Activated T-cell treated with anti-CD3 and anti-CD28 coated beads, Interleukin-2, amount 50 U/mL, for 24 hours (primary cell): ENCODE measurements around the gene C11orf42.
"Not testable (repeated sequence)": the region's sequence is repeated elsewhere in the genome, so short reads cannot be mapped to it uniquely, and the experiment has no call there.

Source experiments
- DNase-seq: peaks from one replicate; pipeline ENCODE4 v3.0.0-alpha.2; 2020
- H3K27ac Mint-ChIP-seq: 2 replicates; pipeline ENCODE4 v1.8.0; 2020; ENCODE audit warnings: mild to moderate bottlenecking, mixed read lengths
- H3K27me3 Mint-ChIP-seq: 2 replicates; pipeline ENCODE4 v1.8.0; 2020; ENCODE audit warnings: mixed read lengths
- H3K36me3 Mint-ChIP-seq: 2 replicates; pipeline ENCODE4 v1.8.0; 2020; ENCODE audit warnings: low read depth, mixed read lengths
- H3K4me1 Mint-ChIP-seq: 2 replicates; pipeline ENCODE4 v1.8.0; 2020; ENCODE audit warnings: low read depth, mixed read lengths
- H3K4me3 Mint-ChIP-seq: 2 replicates; pipeline ENCODE4 v1.8.0; 2020; ENCODE audit warnings: mild to moderate bottlenecking, moderate library complexity, mixed read lengths
- H3K9me3 Mint-ChIP-seq: 2 replicates; pipeline ENCODE4 v1.8.0; 2020; ENCODE audit warnings: mixed read lengths

Gene C11orf42

DNA sequence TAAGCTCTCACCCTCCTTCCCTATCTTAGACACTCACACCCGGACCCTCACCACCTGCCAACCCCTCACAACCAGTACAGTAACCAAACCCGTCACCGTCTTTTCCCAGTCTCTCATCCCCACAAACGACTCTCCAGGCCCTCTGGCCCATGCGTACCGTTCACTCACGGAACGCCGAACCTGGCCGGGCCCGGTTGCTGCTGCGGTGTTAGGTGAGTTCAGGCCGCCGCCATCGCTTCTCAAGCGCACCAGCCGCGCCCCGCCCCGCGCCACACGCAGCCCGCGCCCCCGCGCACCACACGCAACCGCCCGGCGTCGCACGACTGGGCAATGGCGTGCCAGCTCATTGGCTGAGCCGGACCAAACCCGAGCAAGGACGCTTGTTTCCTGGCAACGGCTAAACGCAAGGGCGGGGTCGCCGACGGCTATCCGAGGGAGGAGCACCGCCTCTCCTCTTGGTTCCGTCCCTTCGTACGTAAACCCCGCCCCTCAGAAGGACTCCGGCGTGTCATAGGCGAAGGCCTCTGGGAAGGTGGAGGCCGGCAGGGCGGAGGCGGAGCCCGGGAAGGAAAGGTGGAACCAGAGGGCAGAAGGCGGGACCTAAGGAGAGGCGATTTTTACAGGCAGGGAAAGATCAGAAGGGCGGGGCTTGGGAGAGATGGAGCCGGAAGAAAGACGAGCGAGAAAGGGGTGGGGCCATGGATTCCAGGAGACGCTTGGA is 29.2 kb downstream of the C11orf42 start, which contains the start of gene FHIP1B:
Gene FHIP1B (minus strand): TSS at position 250 of the 721 bp plus-strand sequence. CDS start 10,120 bp downstream, outside the sequence.
- peak within 1 kb of the TSS; percentile 99 for H3K4me3 Mint-ChIP-seq
- H3K9me3 Mint-ChIP-seq, result no peaks in the 10 kb centered on the region
- DNase-seq, result peak; percentile 98
- no peaks in the 10 kb centered on the region for H3K27me3 Mint-ChIP-seq
- H3K4me1 Mint-ChIP-seq, result peaks cover 44% of the 10 kb centered on the region
- peaks cover 13% of the 10 kb centered on the region for H3K36me3 Mint-ChIP-seq
- peak within 1 kb of the TSS; percentile 98 for H3K27ac Mint-ChIP-seq

DNA sequence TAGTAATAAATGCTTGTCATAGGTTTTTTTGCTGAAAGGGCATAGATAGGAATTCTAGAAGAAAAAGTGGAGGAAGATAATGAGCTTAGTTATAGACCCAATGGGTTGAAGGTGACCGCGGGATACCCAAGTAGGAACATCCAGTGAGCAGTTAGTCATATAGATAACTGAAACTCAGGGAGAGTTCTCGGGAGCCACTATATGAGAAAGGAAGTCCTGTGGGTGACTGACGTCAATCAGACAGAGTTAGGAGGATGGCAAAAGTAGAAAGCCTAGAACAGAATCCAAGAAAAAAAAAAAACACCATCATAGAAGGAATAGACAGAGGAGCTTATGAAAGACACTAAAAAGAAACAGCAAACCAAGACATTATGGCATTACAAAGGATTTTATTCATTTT is 31.9 kb downstream of the C11orf42 start:
- no peak for DNase-seq
- H3K36me3 Mint-ChIP-seq, result peaks cover 9% of the 10 kb centered on the region
- H3K9me3 Mint-ChIP-seq, result no peaks in the 10 kb centered on the region
- H3K4me3 Mint-ChIP-seq, result no peak overlapping the region
- peaks cover 9% of the 10 kb centered on the region for H3K27me3 Mint-ChIP-seq
- H3K27ac Mint-ChIP-seq, result no peak overlapping the region
- peaks cover 22% of the 10 kb centered on the region for H3K4me1 Mint-ChIP-seq

DNA sequence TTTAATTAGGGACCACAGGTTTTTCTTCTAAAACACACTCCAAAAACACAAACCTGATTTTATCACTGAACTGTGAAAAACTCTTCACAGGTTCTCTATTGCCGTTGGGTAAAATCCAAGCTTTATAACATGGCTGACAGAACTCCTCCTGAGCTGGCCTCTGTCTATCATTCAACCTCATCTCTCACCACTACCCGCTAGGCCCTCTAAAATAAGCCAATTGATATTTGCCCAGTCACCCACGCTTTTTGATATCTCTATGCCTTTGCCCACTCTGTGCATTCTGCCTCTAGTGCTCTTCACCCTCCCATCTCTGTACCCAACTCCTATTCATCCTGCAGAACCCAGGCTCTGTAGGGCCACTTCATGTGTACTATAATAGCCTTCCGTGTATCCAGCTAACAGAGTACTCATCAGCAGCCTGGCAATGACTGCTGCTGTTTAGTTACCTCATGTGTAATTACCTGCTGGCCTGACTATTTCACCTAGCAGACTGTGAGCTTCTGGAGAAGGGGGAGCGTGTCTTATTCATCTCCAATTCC is 32.5 kb downstream of the C11orf42 start:
- Mint-ChIP-seq H3K4me1 (peaks cover 19% of the 10 kb centered on the region), H3K4me3 (no peak overlapping the region), H3K9me3 (no peaks in the 10 kb centered on the region), H3K36me3 (peaks cover 9% of the 10 kb centered on the region), H3K27ac (no peak overlapping the region), H3K27me3 (peaks cover 11% of the 10 kb centered on the region)
- DNase-seq, result no peak

DNA sequence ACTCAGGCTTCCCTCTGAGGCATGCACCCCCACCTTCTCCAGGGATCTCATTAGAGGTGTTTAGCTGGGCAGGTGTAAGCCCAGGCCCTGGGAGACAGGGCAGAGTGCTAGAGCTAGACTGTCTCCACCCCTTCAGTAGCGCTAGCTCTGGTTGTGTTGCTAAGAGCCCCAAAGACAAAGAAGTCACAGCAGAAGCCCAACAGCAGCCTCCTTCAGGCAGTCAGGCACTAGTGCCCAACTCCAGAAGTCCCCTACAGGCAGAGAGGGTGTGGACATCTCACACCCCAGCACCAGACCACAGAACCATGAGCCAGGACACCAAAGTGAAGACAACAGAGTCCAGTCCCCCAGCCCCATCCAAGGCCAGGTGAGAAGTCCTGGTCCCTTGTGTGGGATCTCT is 33.5 kb downstream of the C11orf42 start, which contains the start of gene CNGA4:
Gene CNGA4 (plus strand): TSS at position 188 of the 400 bp plus-strand sequence. CDS start 118 bp downstream, at position 306.
- Mint-ChIP-seq H3K4me1 (peaks cover 10% of the 10 kb centered on the region), H3K9me3 (no peaks in the 10 kb centered on the region), H3K36me3 (peaks cover 9% of the 10 kb centered on the region), H3K4me3 (no peak within 1 kb of the TSS), H3K27ac (no peak within 1 kb of the TSS), H3K27me3 (peaks cover 15% of the 10 kb centered on the region)
- no peak for DNase-seq

DNA sequence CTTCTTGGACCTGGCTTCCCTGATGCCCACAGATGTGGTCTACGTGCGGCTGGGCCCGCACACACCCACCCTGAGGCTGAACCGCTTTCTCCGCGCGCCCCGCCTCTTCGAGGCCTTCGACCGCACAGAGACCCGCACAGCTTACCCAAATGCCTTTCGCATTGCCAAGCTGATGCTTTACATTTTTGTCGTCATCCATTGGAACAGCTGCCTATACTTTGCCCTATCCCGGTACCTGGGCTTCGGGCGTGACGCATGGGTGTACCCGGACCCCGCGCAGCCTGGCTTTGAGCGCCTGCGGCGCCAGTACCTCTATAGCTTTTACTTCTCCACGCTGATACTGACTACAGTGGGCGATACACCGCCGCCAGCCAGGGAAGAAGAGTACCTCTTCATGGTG is 34.8 kb downstream of the C11orf42 start:
- H3K36me3 Mint-ChIP-seq, result peaks cover 2% of the 10 kb centered on the region
- no peak for DNase-seq
- H3K9me3 Mint-ChIP-seq, result no peaks in the 10 kb centered on the region
- H3K27me3 Mint-ChIP-seq, result peaks cover 20% of the 10 kb centered on the region
- no peak overlapping the region for H3K4me3 Mint-ChIP-seq
- H3K4me1 Mint-ChIP-seq, result peaks cover 3% of the 10 kb centered on the region
- no peak overlapping the region for H3K27ac Mint-ChIP-seq

DNA sequence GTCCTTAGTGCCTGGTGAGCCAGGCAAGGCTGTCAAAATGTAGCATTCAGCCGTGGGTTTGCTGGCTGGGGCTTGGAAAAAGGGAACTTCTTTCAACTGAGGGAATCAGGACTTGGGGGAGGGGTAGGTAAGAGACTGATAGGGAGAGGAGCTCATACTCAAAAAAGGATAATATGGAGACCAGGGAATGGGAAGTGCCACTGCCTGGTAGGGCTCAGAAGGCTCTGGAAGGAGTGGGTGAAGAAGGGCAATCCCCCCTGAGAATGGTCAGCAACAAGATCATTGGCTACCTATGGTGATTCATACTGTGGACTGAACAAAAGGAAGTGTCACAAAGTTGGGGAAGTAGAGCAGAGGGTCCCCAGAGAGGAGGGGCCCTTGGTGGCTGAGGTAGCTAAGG is 35.4 kb downstream of the C11orf42 start:
- DNase-seq, result no peak
- H3K4me1 Mint-ChIP-seq, result no peaks in the 10 kb centered on the region
- H3K4me3 Mint-ChIP-seq, result no peak overlapping the region
- H3K27ac Mint-ChIP-seq, result no peak overlapping the region
- no peaks in the 10 kb centered on the region for H3K36me3 Mint-ChIP-seq
- no peaks in the 10 kb centered on the region for H3K9me3 Mint-ChIP-seq
- H3K27me3 Mint-ChIP-seq, result peaks cover 20% of the 10 kb centered on the region

DNA sequence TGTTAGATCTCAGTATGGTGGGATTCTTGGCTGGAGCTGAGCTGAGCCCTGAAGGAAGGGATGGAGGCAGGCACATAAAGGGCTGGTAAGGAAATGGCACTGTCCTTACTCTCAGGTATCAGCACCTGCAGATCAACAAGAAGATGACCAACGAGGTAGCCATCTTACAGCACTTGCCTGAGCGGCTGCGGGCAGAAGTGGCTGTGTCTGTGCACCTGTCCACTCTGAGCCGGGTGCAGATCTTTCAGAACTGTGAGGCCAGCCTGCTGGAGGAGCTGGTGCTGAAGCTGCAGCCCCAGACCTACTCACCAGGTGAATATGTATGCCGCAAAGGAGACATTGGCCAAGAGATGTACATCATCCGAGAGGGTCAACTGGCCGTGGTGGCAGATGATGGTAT is 36.0 kb downstream of the C11orf42 start:
- Mint-ChIP-seq H3K36me3 (no peaks in the 10 kb centered on the region), H3K4me3 (no peak overlapping the region), H3K27me3 (peaks cover 20% of the 10 kb centered on the region), H3K4me1 (no peaks in the 10 kb centered on the region), H3K9me3 (no peaks in the 10 kb centered on the region), H3K27ac (no peak overlapping the region)
- no peak for DNase-seq

DNA sequence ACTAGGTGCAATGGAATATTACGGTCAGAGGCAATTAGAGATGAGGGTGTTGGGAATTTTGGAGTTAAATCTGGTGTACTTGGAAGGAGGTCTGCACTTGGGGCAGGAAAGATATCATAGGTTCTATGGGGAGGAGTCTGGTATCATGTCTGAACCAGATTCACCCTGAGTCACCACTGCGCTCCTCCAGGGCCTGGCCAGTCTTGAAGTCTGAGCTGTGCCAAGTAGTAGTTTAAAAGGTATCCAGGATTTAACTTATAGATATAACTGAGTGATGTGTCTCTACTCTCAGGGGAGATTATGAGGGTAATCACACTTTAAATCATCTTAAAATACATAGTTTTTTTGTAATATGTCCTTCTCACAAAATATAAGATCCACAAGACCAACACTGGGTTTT is 40.2 kb downstream of the C11orf42 start:
- DNase-seq, result no peak
- no peak overlapping the region for H3K4me3 Mint-ChIP-seq
- H3K9me3 Mint-ChIP-seq, result no peaks in the 10 kb centered on the region
- H3K4me1 Mint-ChIP-seq, result no peaks in the 10 kb centered on the region
- H3K27ac Mint-ChIP-seq, result no peak overlapping the region
- H3K27me3 Mint-ChIP-seq, result peaks cover 18% of the 10 kb centered on the region
- H3K36me3 Mint-ChIP-seq, result no peaks in the 10 kb centered on the region

DNA sequence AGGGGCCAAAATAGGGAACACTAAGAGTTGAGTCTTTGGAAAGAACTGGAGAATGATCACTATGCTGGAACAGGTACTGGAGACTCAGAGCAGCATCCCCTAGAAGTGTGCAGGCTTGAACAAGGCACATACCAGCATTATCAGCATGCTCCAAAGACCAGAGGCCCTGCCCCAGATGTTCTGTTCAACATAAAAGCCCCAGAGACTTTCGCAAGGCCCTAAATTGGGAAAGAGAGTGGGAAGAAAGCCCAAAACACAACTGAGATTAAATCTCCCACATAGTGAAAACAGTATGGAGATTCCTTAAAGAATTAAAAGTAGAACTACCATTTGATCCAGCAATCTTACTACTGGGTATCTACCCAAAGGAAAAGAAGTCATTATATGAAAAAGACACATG is 42.9 kb downstream of the C11orf42 start:
- no peaks in the 10 kb centered on the region for H3K36me3 Mint-ChIP-seq
- H3K4me3 Mint-ChIP-seq, result no peak overlapping the region
- no peaks in the 10 kb centered on the region for H3K9me3 Mint-ChIP-seq
- no peaks in the 10 kb centered on the region for H3K4me1 Mint-ChIP-seq
- DNase-seq, result no peak
- no peak overlapping the region for H3K27ac Mint-ChIP-seq
- peaks cover 8% of the 10 kb centered on the region for H3K27me3 Mint-ChIP-seq

DNA sequence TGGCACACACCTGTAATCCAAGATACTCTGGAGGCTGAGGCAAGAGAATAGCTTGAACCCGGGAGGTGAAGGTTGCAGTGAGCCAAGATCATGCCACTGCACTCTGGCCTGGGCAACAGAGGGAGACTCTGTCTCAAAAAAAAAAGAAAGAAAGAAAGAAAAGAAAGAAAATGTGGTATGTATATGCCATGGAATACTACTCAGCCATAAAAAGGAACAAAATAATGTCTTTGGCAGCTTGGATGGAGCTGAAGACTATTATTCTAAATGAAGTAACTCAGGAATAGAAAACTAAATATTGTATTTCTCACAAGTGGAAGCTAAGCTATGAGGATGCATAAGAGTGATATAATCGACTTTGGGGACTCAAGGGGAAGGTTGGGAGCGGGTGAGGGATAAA is 43.5 kb downstream of the C11orf42 start:
- H3K4me3 Mint-ChIP-seq, H3K27me3 Mint-ChIP-seq, H3K9me3 Mint-ChIP-seq: not testable (repeated sequence)

DNA sequence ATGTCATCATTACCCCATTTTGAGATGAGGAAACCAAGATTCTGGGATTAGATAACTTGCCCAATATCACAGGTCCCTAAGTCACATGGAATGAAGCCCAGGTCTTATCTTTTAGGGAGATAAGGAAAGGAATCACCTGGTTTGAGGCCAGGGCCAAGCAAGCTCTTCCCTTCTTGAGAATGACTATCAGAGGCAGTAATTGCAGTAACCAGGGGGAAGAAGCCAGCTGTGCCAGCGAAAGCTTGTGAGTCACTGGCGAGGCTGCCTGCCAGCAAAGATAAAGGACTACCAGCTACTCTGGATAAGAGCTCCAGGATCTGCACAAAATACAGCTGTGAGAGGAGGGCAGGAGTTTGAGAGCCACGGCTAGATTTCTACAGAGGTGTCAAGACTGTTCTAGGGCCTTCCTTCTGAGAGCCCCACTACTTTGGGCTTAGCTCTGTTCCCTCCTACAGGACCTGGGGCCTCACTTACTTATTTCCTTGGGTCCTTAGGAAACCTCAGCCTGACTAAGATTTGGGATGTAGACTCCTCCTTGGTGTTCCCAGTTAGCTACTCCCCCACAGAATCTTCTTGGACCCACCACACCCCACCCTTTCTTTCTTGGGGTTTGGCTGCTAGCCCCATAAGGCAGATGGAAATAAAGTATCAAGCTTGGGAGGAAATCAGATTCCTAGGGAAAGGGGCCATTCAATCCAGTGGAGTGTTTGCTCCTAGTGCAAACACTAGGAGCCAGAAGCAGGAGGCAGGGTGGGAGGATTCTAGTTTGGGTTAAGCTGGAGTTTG is 44.6 kb downstream of the C11orf42 start:
- Mint-ChIP-seq H3K36me3 (no peaks in the 10 kb centered on the region), H3K27me3 (peaks cover under 1% of the 10 kb centered on the region), H3K4me1 (no peaks in the 10 kb centered on the region), H3K4me3 (no peak overlapping the region), H3K9me3 (no peaks in the 10 kb centered on the region), H3K27ac (no peak overlapping the region)
- no peak for DNase-seq

More for the DNA sequence above, 43.5 kb downstream of the C11orf42 start:
- not testable (repeated sequence) for H3K4me1 Mint-ChIP-seq, H3K27ac Mint-ChIP-seq, H3K36me3 Mint-ChIP-seq, DNase-seq

DNA sequence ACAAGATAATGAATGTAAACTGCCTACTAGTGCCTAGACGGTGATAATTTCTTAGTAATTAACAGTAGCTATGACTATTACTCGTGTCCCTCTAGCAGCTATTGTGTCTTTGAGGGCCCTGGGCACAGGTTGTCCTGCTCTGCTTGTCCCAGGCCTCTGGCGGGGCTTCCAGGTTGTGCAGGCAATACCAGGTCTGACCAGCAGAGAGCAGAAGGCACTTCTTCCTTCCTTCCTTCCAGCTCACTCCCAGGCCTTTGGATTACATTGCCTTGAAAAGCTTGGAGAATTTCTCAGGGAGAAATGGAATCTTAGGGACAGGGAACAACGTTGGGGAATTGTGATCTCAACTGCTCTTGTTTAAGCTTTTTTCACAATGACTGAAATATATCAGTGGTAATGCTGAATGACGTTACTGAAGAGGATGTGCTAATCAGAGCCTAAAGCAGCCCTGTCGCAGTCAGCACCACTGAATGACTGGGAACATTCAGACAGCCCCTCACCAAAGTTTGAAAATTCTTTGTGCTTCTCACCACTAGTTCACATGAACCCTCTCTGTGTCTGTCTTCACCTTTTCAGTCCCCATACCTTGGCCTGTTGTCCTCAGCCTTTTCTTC is 45.9 kb downstream of the C11orf42 start:
- H3K4me3 Mint-ChIP-seq, result no peak overlapping the region
- DNase-seq, result peak; percentile 65

DNA sequence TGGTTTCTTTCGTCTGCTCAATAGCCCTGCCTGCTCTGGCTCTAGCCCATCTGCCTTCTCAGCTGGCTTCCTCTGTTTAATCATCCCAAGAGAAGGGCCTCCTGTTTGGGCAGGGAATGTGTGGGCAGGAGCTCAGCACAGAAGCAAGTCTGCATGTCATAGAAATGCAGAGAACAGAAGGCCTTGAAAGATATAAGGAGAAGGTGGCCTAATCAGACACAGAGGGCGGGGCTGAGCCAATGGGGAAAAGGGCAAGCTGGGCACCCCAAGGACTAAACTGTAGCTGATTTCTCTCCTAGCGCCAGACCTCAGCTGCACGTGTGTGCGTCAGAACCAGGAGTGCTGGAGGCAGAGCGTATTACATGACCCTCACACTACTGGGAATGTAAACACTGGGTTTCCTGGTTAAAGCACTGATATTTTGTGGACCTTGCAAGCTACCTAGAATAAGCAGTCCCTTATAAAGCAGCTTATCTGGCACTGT is 46.7 kb downstream of the C11orf42 start:
- H3K36me3 Mint-ChIP-seq, result no peaks in the 10 kb centered on the region
- H3K27ac Mint-ChIP-seq, result no peak overlapping the region

More for the DNA sequence above, 45.9 kb downstream of the C11orf42 start:
- Mint-ChIP-seq H3K4me1 (no peaks in the 10 kb centered on the region), H3K36me3 (no peaks in the 10 kb centered on the region), H3K27ac (no peak overlapping the region), H3K27me3 (no peaks in the 10 kb centered on the region), H3K9me3 (no peaks in the 10 kb centered on the region)

DNA sequence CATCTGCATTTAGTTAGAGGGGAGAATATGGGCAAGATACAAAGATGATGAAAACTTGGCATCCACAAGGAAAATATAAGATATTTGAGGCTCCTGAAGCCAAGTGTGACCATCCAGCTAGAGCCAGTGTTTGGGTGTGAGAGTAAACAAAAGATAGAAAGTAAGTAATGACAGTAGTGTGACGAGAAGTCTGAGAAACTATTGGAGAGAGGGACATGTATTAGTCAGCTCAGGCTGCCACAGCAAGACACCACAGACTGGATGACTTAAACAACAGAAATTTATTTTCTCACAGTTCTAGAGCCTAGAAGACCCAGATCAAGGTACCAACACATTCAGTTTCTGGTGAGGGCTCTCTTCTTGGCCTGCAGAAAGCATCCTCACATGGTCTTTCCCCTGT is 47.8 kb downstream of the C11orf42 start:
- no peak for DNase-seq
- H3K4me1 Mint-ChIP-seq, result no peaks in the 10 kb centered on the region
- H3K27ac Mint-ChIP-seq, result no peak overlapping the region
- no peaks in the 10 kb centered on the region for H3K9me3 Mint-ChIP-seq
- no peaks in the 10 kb centered on the region for H3K27me3 Mint-ChIP-seq
- H3K4me3 Mint-ChIP-seq, result no peak overlapping the region
- no peaks in the 10 kb centered on the region for H3K36me3 Mint-ChIP-seq

More for the DNA sequence above, 46.7 kb downstream of the C11orf42 start:
- no peaks in the 10 kb centered on the region for H3K9me3 Mint-ChIP-seq
- no peak for DNase-seq
- no peak overlapping the region for H3K4me3 Mint-ChIP-seq
- no peaks in the 10 kb centered on the region for H3K4me1 Mint-ChIP-seq
- no peaks in the 10 kb centered on the region for H3K27me3 Mint-ChIP-seq
